D721Med (cell line): ENCODE measurements around the gene ENOX1.

Experiments
- DNase-seq: peaks from one replicate; pipeline ENCODE4 v3.0.0; 2011; ENCODE audit warnings: low spot score; ENCODE audit not compliant: insufficient read length
- FAIRE-seq: peaks from 2 replicates; lab custom pipeline; 2011; peaks lifted over from hg19 to GRCh38; lab: Jason Lieb, UNC
- CTCF ChIP-seq: IDR thresholded peaks from 2 replicates; pipeline ENCODE4 v1.5.1; 2012; ENCODE audit warnings: mild to moderate bottlenecking, control low read depth; ENCODE audit not compliant: insufficient read depth; ENCODE audit errors: missing control alignments

The ENOX1 gene

GRCh38 chr13:43391036-43391435, 395.7 kb downstream of the ENOX1 start:
- DNase-seq (no peak), FAIRE-seq (no peak)
- no peak for TF ChIP-seq CTCF

GRCh38 chr13:43390619-43391018, 396.2 kb downstream of the ENOX1 start:
- FAIRE-seq: no peak
- no peak for TF ChIP-seq CTCF
- DNase-seq: no peak

GRCh38 chr13:43389983-43390382, 396.8 kb downstream of the ENOX1 start:
- FAIRE-seq (no peak), DNase-seq (no peak)
- no peak for TF ChIP-seq CTCF

GRCh38 chr13:43389573-43389972, 397.2 kb downstream of the ENOX1 start:
- FAIRE-seq: no peak
- no peak for TF ChIP-seq CTCF
- no peak for DNase-seq

GRCh38 chr13:43388282-43389034, 398.3 kb downstream of the ENOX1 start:
- FAIRE-seq: no peak

GRCh38 chr13:43387880-43388279, 398.9 kb downstream of the ENOX1 start:
- no peak for TF ChIP-seq CTCF
- DNase-seq: no peak
- no peak for FAIRE-seq

More at GRCh38 chr13:43388282-43389034, 398.3 kb downstream of the ENOX1 start:
- TF ChIP-seq CTCF: no peak
- DNase-seq: no peak

GRCh38 chr13:43383498-43384165, 403.1 kb downstream of the ENOX1 start:
- FAIRE-seq (no peak), DNase-seq (no peak)
- TF ChIP-seq CTCF: no peak
